DOHH2 (cell line): ENCODE results near the gene TAGLN2.

Experiments
- H3F3A ChIP-seq: fragments of 200-600 bp; sonication (generic), shearing (Covaris generic); 2 replicates; pipeline ENCODE4 v1.6.0; 2016; ENCODE audit warnings: antibody characterized with exemption, mild to moderate bottlenecking; ENCODE audit not compliant: control insufficient read depth, insufficient read depth
- H3K27ac ChIP-seq: fragments of 200-600 bp; sonication (generic); 2 replicates; pipeline ENCODE4 v1.5.1; 2014; ENCODE audit warnings: low read depth, mild to moderate bottlenecking, low read length, moderate library complexity
- H3K27me3 ChIP-seq: fragments of 200-600 bp; sonication (generic); 2 replicates; pipeline ENCODE4 v1.6.1; 2014; ENCODE audit warnings: mild to moderate bottlenecking, low read length, mixed read lengths; ENCODE audit not compliant: control insufficient read depth
- H3K36me3 ChIP-seq: fragments of 200-600 bp; sonication (generic); 2 replicates; pipeline ENCODE4 v1.6.1; 2014; ENCODE audit warnings: mild to moderate bottlenecking, low read length, moderate library complexity, mixed read lengths; ENCODE audit not compliant: control insufficient read depth
- H3K4me1 ChIP-seq: fragments of 200-600 bp; sonication (generic); 2 replicates; pipeline ENCODE4 v1.6.1; 2014; ENCODE audit warnings: mild to moderate bottlenecking, low read length, mixed read lengths; ENCODE audit not compliant: control insufficient read depth
- H3K4me2 ChIP-seq: fragments of 200-600 bp; sonication (generic); 2 replicates; pipeline ENCODE4 v1.6.0; 2014; ENCODE audit warnings: mild to moderate bottlenecking, low read length, moderate library complexity
- H3K4me3 ChIP-seq: fragments of 200-600 bp; sonication (generic); 2 replicates; pipeline ENCODE4 v1.5.1; 2014; ENCODE audit warnings: mild to moderate bottlenecking, low read length, mixed read lengths
- H3K79me2 ChIP-seq: fragments of 200-600 bp; sonication (generic); 2 replicates; pipeline ENCODE4 v1.6.1; 2014; ENCODE audit warnings: mild to moderate bottlenecking, low read length, mixed read lengths; ENCODE audit not compliant: control insufficient read depth
- H3K9me2 ChIP-seq: fragments of 200-600 bp; sonication (generic); replicated peaks from 2 replicates; pipeline ENCODE4 v1.6.1; 2014; ENCODE audit warnings: mild to moderate bottlenecking, low read length, mixed read lengths; ENCODE audit not compliant: control insufficient read depth
- H3K9me3 ChIP-seq: fragments of 200-600 bp; sonication (generic); 2 replicates; pipeline ENCODE4 v1.6.1; 2014; ENCODE audit warnings: antibody characterized with exemption, low read length, mixed read lengths; ENCODE audit not compliant: control insufficient read depth, insufficient read depth
- H4K20me1 ChIP-seq: fragments of 200-600 bp; sonication (generic); 2 replicates; pipeline ENCODE4 v1.6.0; 2014; ENCODE audit warnings: low read depth, mild to moderate bottlenecking, antibody characterized with exemption, low read length, moderate library complexity; ENCODE audit not compliant: control insufficient read depth, insufficient read depth
- CTCF ChIP-seq: fragments of 200-600 bp; sonication (generic); IDR thresholded peaks from one replicate; pipeline ENCODE4 v1.5.1; 2014; ENCODE audit warnings: antibody characterized with exemption, mild to moderate bottlenecking, low read depth, low read length; ENCODE audit not compliant: poor library complexity, severe bottlenecking
- EZH2phosphoT487 ChIP-seq: fragments of 200-600 bp; sonication (generic); IDR thresholded peaks from 2 replicates; pipeline ENCODE4 v1.6.1; 2017; ENCODE audit warnings: borderline replicate concordance, mild to moderate bottlenecking, antibody characterized with exemption, low read length, moderate library complexity, mixed read lengths

Gene TAGLN2

GRCh38 chr1:159870704-159871103, 54.6 kb downstream of the TAGLN2 start:
- no peak overlapping the region for H3K27ac ChIP-seq
- no peaks in the 10 kb centered on the region for H3K79me2 ChIP-seq

GRCh38 chr1:159869607-159870006, 55.7 kb downstream of the TAGLN2 start:
- H3K4me2 ChIP-seq = no peak overlapping the region
- no peaks in the 10 kb centered on the region for H3K4me1 ChIP-seq
- H3K27ac ChIP-seq = no peak overlapping the region
- H3K4me3 ChIP-seq = no peak overlapping the region
- H3K79me2 ChIP-seq = no peaks in the 10 kb centered on the region
- peaks cover 18% of the 10 kb centered on the region for H3K27me3 ChIP-seq
- H3K9me3 ChIP-seq = no peaks in the 10 kb centered on the region
- no peaks in the 10 kb centered on the region for H3K36me3 ChIP-seq
- H3K9me2 ChIP-seq = no peaks in the 10 kb centered on the region
- H3F3A ChIP-seq = no peaks in the 10 kb centered on the region
- TF ChIP-seq EZH2phosphoT487 (no peak), CTCF (no peak)
- H4K20me1 ChIP-seq = no peaks in the 10 kb centered on the region

More at GRCh38 chr1:159870704-159871103, 54.6 kb downstream of the TAGLN2 start:
- no peaks in the 10 kb centered on the region for H4K20me1 ChIP-seq
- H3K27me3 ChIP-seq = peaks cover 18% of the 10 kb centered on the region
- no peaks in the 10 kb centered on the region for H3K9me2 ChIP-seq
- no peak overlapping the region for H3K4me2 ChIP-seq
- H3K4me1 ChIP-seq = no peaks in the 10 kb centered on the region
- TF ChIP-seq EZH2phosphoT487 (no peak), CTCF (no peak)
- no peaks in the 10 kb centered on the region for H3K9me3 ChIP-seq
- H3K4me3 ChIP-seq = no peak overlapping the region
- no peaks in the 10 kb centered on the region for H3K36me3 ChIP-seq
- H3F3A ChIP-seq = no peaks in the 10 kb centered on the region

GRCh38 chr1:159869173-159869572, 56.1 kb downstream of the TAGLN2 start:
- Histone ChIP-seq H3K36me3 (no peaks in the 10 kb centered on the region), H3K27ac (no peak overlapping the region), H3K27me3 (peaks cover 18% of the 10 kb centered on the region), H3K79me2 (no peaks in the 10 kb centered on the region), H3K9me3 (no peaks in the 10 kb centered on the region), H3F3A (no peaks in the 10 kb centered on the region), H3K4me2 (no peak overlapping the region), H4K20me1 (no peaks in the 10 kb centered on the region), H3K4me1 (no peaks in the 10 kb centered on the region), H3K9me2 (no peaks in the 10 kb centered on the region), H3K4me3 (no peak overlapping the region)
- TF ChIP-seq CTCF (no peak), EZH2phosphoT487 (no peak)

- no peak overlapping the region for H3K27ac ChIP-seq
- H3K9me2 ChIP-seq = no peaks in the 10 kb centered on the region
- TF ChIP-seq EZH2phosphoT487 = no peak
- TF ChIP-seq CTCF = no peak
- peaks cover 18% of the 10 kb centered on the region for H3K27me3 ChIP-seq
- H3F3A ChIP-seq = no peaks in the 10 kb centered on the region
- H4K20me1 ChIP-seq = no peaks in the 10 kb centered on the region
- no peaks in the 10 kb centered on the region for H3K79me2 ChIP-seq
- H3K9me3 ChIP-seq = no peaks in the 10 kb centered on the region
- H3K4me1 ChIP-seq = no peaks in the 10 kb centered on the region
- H3K4me2 ChIP-seq = no peak overlapping the region
- H3K36me3 ChIP-seq = no peaks in the 10 kb centered on the region
- no peak overlapping the region for H3K4me3 ChIP-seq
These were observed 56.5 kb downstream of the TAGLN2 start for GRCh38 chr1:159868766-159869165.
